GM12878 (cell line): ENCODE results near the gene TSSK3. TPM values are rescaled to one million over a fixed set of nuclear protein-coding genes. Genes with fewer than 3 reads are reported as not detected.

Experiments
- ATAC-seq: fragments of 200-7000 bp; cut with Tn5 transposase; 3 replicates; pipeline ENCODE4 v1.9.1; 2020; ENCODE audit warnings: mild to moderate bottlenecking, moderate library complexity
- BruUV-seq: library from RNA; stranded (reverse); fragments of 400-500 nt; replicated peaks from 2 replicates; lab custom pipeline; 2021; lab: Mats Ljungman, UMichigan
- CTCF ChIA-PET: fragments of 300-600 bp; sonication (Branson Sonifier 250); formaldehyde crosslinking; extraction: SDS; loops from one replicate; lab custom pipeline; 2021; ENCODE audit warnings: inconsistent platforms; lab: Yijun Ruan, JAX
- POLR2A ChIA-PET: fragments of 350-600 bp; formaldehyde crosslinking; extraction: SDS; loops from one replicate; lab custom pipeline; 2021; ENCODE audit warnings: inconsistent platforms; lab: Charles Lee
- RAD21 ChIA-PET: fragments of 300-600 bp; sonication (Branson Sonifier 250); formaldehyde crosslinking; loops from one replicate; lab custom pipeline; 2023; ENCODE audit warnings: antibody characterized with exemption; ENCODE audit not compliant: unreplicated experiment; lab: Charles Lee
- SMC1A ChIA-PET: fragments of 300-600 bp; sonication (Branson Sonifier 250); formaldehyde crosslinking; loops from one replicate; lab custom pipeline; 2023; ENCODE audit not compliant: unreplicated experiment, uncharacterized antibody; lab: Charles Lee
- DNase-seq: peaks from one replicate; pipeline ENCODE4 v3.0.0-alpha.2; 2011; ENCODE audit warnings: low read depth, low spot score
- FAIRE-seq: peaks from 3 replicates; lab custom pipeline; 2011; peaks lifted over from hg19 to GRCh38; lab: Jason Lieb, UNC
- H2AFZ ChIP-seq: 2 replicates; pipeline ENCODE4 v1.6.0; 2011; ENCODE audit warnings: low read depth, low read length, control low read depth; ENCODE audit not compliant: control insufficient read depth
- H3K27ac ChIP-seq: 2 replicates; pipeline ENCODE4 v1.5.1; 2011; ENCODE audit warnings: control low read depth; ENCODE audit not compliant: control insufficient read depth, insufficient read depth
- H3K27me3 ChIP-seq, 2 experiments: replicated peaks in 1 of 2; 2 replicates each; pipeline versions ENCODE4 v1.6.0 to v1.6.1; 2011; ENCODE audit warnings: low read length in 1 of 2; ENCODE audit not compliant: control insufficient read depth in 2 of 2, insufficient read depth in 2 of 2
- H3K36me3 ChIP-seq, 2 experiments: 2 replicates each; pipeline ENCODE4 v1.5.1; 2011; ENCODE audit warnings: low read length in 1 of 2; ENCODE audit not compliant: control insufficient read depth in 2 of 2, insufficient read depth in 2 of 2
- H3K4me1 ChIP-seq: 2 replicates; pipeline ENCODE4 v1.6.1; 2011; ENCODE audit warnings: mild to moderate bottlenecking, low read length, moderate library complexity, mixed read lengths; ENCODE audit not compliant: control insufficient read depth, insufficient read depth
- H3K4me2 ChIP-seq: 2 replicates; pipeline ENCODE4 v1.6.0; 2011; ENCODE audit warnings: control low read depth; ENCODE audit not compliant: control insufficient read depth, insufficient read depth
- H3K4me3 ChIP-seq: fragments of 200-600 bp; sonication (generic); 2 replicates; pipeline ENCODE4 v1.5.1; 2016
- H3K79me2 ChIP-seq: 2 replicates; pipeline ENCODE4 v1.6.0; 2011; ENCODE audit warnings: low read length; ENCODE audit not compliant: control insufficient read depth, insufficient read depth
- H3K9ac ChIP-seq: 2 replicates; pipeline ENCODE4 v1.8.0; 2011; ENCODE audit warnings: low read length, control low read depth, mixed read lengths; ENCODE audit not compliant: control insufficient read depth, insufficient read depth
- H3K9me3 ChIP-seq: replicated peaks from 3 replicates; pipeline ENCODE4 v1.5.1; 2011; ENCODE audit warnings: mild to moderate bottlenecking, low read length; ENCODE audit not compliant: control insufficient read depth, insufficient read depth
- H4K20me1 ChIP-seq: 2 replicates; pipeline ENCODE4 v1.6.0; 2011; ENCODE audit not compliant: control insufficient read depth, insufficient read depth
- BHLHE40 ChIP-seq, 2 experiments: fragments of 450-650 bp in 1 of 2; IDR thresholded peaks; 2 replicates each; pipeline ENCODE4 v1.6.1; 2011 to 2017; ENCODE audit warnings: low read depth in 2 of 2, borderline replicate concordance in 1 of 2, improper control_type of control experiment in 1 of 2, low read length in 1 of 2, mild to moderate bottlenecking in 1 of 2
- CBFB ChIP-seq: IDR thresholded peaks from 2 replicates; pipeline ENCODE4 v1.6.1; 2016; ENCODE audit warnings: antibody characterized with exemption, low read depth
- CHD4 ChIP-seq: fragments of 200-600 bp; sonication (generic); IDR thresholded peaks from 2 replicates; pipeline ENCODE4 v1.6.1; 2016; ENCODE audit warnings: mild to moderate bottlenecking
- EGR1 ChIP-seq, 2 experiments: IDR thresholded peaks; 1 replicate in 1 of 2; 2 replicates in 1 of 2; pipeline ENCODE4 v1.6.1; 2011 to 2012; ENCODE audit warnings: low read depth in 2 of 2, low read length in 2 of 2, borderline replicate concordance in 1 of 2, mild to moderate bottlenecking in 1 of 2, moderate library complexity in 1 of 2
- MTA3 ChIP-seq: IDR thresholded peaks from 2 replicates; pipeline ENCODE4 v1.6.1; 2012; ENCODE audit warnings: low read length, inconsistent platforms, borderline replicate concordance
- RUNX3 ChIP-seq: IDR thresholded peaks from 2 replicates; pipeline ENCODE4 v1.6.1; 2012; ENCODE audit warnings: low read length, inconsistent platforms
- SREBF2 ChIP-seq: IDR thresholded peaks from 2 replicates; pipeline ENCODE4 v1.6.1; 2012; ENCODE audit warnings: mild to moderate bottlenecking, low read length
- WGBS: methylation state at CpG from one replicate; pipeline ENCODE4 v1.1.6; 2016; ENCODE audit warnings: low lambda C conversion rate; ENCODE audit not compliant: insufficient replicate concordance, insufficient coverage; ENCODE audit errors: missing lambda C conversion rate; 5-methylcytosine and 5-hydroxymethylcytosine counted together
- in situ Hi-C: fragments of 300-500 bp; cut with MboI; formaldehyde crosslinking; loops from 9 replicates; pipeline ENCODE4 v1.14.3; 2018; ENCODE audit warnings: mixed read lengths
- intact Hi-C: fragments of 100-400 bp; cut with micrococcal nuclease; formaldehyde crosslinking; loops from one replicate; pipeline ENCODE4 v1.14.2; 2022; ENCODE audit not compliant: unreplicated experiment
- polyA plus RNA-seq, 11 experiments: library from polyadenylated mRNA; depleted of rRNA in 4 of 11; unstranded in 6 of 11; stranded (reverse) in 5 of 11; fragments of >200 nt; fragmentation: Nextera tagmentation in 4 of 11; fragmentation: Illumina TruSeq in 1 of 11; extraction: Ambion mirVana in 4 of 11; extraction: Trizol in 1 of 11; gene quantifications; 1 replicate in 1 of 11; 2 replicates in 10 of 11; pipeline versions ENCODE4 v1.2.1 to v1.2.3, GENCODE V29; 2011 to 2016; ENCODE audit warnings: inconsistent platforms in 2 of 11, missing spikeins in 2 of 11, low read depth in 1 of 11
- total RNA-seq, 4 experiments: library from RNA; depleted of rRNA in 3 of 4; stranded (reverse); fragments of >200 nt in 3 of 4; fragmentation: Illumina TruSeq in 1 of 4; extraction: Trizol in 1 of 4; gene quantifications; 2 replicates each; pipeline versions ENCODE4 v1.2.1 to v1.2.3, GENCODE V29; 2013 to 2021
- TF ChIP-seq, protein P1 (sequence below): IDR thresholded peaks from 2 replicates; pipeline ENCODE4 v1.6.1; 2011; ENCODE audit warnings: borderline replicate concordance, low read depth, mild to moderate bottlenecking, moderate library complexity, low read length; ENCODE audit not compliant: insufficient read depth, poor library complexity, severe bottlenecking
- TF ChIP-seq, protein P2 (sequence below): IDR thresholded peaks from 2 replicates; pipeline ENCODE4 v1.6.1; 2012; ENCODE audit warnings: mild to moderate bottlenecking, low read depth, low read length
- TF ChIP-seq, protein P3 (sequence below): IDR thresholded peaks from 2 replicates; pipeline ENCODE4 v1.6.1; 2011; ENCODE audit warnings: low read depth, low read length, improper control_type of control experiment, borderline replicate concordance
- TF ChIP-seq, protein P4 (sequence below): fragments of 450-650 bp; IDR thresholded peaks from 2 replicates; pipeline ENCODE4 v1.6.1; 2018; ENCODE audit warnings: borderline replicate concordance, mild to moderate bottlenecking; ENCODE audit not compliant: partially characterized antibody

The TSSK3 gene
- total and polyA plus RNA-seq, 10 of the 15 experiments (the other 5 are each of a cell fraction or from before 2014, with no cell fraction given) = 0.42 to 0.82 (median 0.60) TPM

DNA sequence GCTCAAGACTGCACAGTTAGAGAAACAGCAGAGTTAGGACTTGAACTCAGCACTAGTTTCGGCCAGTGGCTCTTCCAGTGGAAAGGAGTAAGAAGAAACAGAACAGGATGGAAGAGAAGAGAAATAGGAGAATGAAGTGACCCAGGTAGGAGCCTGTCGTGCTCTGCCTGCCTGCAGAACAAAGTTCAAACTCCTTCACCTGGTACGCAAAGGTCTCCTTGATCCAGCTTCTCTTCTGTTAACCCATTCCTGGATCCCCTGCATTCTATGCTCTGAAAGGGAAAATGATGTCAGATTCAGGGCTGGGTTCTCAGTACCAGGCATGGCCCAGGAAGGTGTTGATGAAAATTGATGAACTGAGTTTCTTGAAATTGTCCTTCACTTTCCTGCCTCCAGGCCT, 3.9 kb upstream of the TSSK3 start:
- ChIA-PET CTCF (interaction anchor here (1.2 to 1.3 kb wide), 2 partner anchors 14 to 143 kb away, joined by 5 to 8 read pairs; no protein-coding TSS in a partner anchor), RAD21 (interaction anchor here (2.2 kb wide), 1 partner anchor 22 kb away, joined by 13 read pairs; the partner anchor contains the start of gene MARCKSL1), SMC1A (no interaction called here), POLR2A (no interaction called here)
- H3K4me2 ChIP-seq = no peak overlapping the region
- no peak overlapping the region for H3K27ac ChIP-seq
- H3K4me3 ChIP-seq = no peak overlapping the region
- H3K27me3 ChIP-seq = no peaks in the 10 kb centered on the region
- H4K20me1 ChIP-seq = no peaks in the 10 kb centered on the region
- in situ Hi-C loops = no loop called here
- DNase-seq (no peak), FAIRE-seq (peak; percentile 18), ATAC-seq (no peak)
- H3K36me3 ChIP-seq = no peaks in the 10 kb centered on the region
- H2AFZ ChIP-seq = no peak overlapping the region
- no peaks in the 10 kb centered on the region for H3K9me3 ChIP-seq
- H3K9ac ChIP-seq = no peak overlapping the region
- WGBS = 95% methylated on average over 3 of the region's 3 CpGs
- no peak for TF ChIP-seq EGR1 (IDR thresholded peaks at IDR 0.05; ENCODE audit: borderline replicate concordance in 1 of 2, low read depth in 2 of 2, low read length in 2 of 2)
- TF ChIP-seq, protein P1, sequence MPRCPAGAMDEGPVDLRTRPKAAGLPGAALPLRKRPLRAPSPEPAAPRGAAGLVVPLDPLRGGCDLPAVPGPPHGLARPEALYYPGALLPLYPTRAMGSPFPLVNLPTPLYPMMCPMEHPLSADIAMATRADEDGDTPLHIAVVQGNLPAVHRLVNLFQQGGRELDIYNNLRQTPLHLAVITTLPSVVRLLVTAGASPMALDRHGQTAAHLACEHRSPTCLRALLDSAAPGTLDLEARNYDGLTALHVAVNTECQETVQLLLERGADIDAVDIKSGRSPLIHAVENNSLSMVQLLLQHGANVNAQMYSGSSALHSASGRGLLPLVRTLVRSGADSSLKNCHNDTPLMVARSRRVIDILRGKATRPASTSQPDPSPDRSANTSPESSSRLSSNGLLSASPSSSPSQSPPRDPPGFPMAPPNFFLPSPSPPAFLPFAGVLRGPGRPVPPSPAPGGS = no peak
- no peak for TF ChIP-seq SREBF2
- TF ChIP-seq BHLHE40 (IDR thresholded peaks at IDR 0.05; ENCODE audit: borderline replicate concordance in 1 of 2, low read depth in 2 of 2, low read length in 1 of 2) = no peak
- no peak for TF ChIP-seq CHD4
- TF ChIP-seq, protein P2, sequence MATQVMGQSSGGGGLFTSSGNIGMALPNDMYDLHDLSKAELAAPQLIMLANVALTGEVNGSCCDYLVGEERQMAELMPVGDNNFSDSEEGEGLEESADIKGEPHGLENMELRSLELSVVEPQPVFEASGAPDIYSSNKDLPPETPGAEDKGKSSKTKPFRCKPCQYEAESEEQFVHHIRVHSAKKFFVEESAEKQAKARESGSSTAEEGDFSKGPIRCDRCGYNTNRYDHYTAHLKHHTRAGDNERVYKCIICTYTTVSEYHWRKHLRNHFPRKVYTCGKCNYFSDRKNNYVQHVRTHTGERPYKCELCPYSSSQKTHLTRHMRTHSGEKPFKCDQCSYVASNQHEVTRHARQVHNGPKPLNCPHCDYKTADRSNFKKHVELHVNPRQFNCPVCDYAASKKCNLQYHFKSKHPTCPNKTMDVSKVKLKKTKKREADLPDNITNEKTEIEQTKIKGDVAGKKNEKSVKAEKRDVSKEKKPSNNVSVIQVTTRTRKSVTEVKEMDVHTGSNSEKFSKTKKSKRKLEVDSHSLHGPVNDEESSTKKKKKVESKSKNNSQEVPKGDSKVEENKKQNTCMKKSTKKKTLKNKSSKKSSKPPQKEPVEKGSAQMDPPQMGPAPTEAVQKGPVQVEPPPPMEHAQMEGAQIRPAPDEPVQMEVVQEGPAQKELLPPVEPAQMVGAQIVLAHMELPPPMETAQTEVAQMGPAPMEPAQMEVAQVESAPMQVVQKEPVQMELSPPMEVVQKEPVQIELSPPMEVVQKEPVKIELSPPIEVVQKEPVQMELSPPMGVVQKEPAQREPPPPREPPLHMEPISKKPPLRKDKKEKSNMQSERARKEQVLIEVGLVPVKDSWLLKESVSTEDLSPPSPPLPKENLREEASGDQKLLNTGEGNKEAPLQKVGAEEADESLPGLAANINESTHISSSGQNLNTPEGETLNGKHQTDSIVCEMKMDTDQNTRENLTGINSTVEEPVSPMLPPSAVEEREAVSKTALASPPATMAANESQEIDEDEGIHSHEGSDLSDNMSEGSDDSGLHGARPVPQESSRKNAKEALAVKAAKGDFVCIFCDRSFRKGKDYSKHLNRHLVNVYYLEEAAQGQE = no peak
- no peak for TF ChIP-seq CBFB
- TF ChIP-seq MTA3 = no peak
- TF ChIP-seq, protein P3, sequence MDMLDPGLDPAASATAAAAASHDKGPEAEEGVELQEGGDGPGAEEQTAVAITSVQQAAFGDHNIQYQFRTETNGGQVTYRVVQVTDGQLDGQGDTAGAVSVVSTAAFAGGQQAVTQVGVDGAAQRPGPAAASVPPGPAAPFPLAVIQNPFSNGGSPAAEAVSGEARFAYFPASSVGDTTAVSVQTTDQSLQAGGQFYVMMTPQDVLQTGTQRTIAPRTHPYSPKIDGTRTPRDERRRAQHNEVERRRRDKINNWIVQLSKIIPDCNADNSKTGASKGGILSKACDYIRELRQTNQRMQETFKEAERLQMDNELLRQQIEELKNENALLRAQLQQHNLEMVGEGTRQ = no peak
- TF ChIP-seq, protein P4, sequence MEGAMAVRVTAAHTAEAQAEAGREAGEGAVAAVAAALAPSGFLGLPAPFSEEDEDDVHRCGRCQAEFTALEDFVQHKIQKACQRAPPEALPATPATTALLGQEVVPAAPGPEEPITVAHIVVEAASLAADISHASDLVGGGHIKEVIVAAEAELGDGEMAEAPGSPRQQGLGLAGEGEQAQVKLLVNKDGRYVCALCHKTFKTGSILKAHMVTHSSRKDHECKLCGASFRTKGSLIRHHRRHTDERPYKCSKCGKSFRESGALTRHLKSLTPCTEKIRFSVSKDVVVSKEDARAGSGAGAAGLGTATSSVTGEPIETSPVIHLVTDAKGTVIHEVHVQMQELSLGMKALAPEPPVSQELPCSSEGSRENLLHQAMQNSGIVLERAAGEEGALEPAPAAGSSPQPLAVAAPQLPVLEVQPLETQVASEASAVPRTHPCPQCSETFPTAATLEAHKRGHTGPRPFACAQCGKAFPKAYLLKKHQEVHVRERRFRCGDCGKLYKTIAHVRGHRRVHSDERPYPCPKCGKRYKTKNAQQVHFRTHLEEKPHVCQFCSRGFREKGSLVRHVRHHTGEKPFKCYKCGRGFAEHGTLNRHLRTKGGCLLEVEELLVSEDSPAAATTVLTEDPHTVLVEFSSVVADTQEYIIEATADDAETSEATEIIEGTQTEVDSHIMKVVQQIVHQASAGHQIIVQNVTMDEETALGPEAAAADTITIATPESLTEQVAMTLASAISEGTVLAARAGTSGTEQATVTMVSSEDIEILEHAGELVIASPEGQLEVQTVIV = no peak
- no peak for TF ChIP-seq RUNX3
- no peaks in the 10 kb centered on the region for H3K79me2 ChIP-seq
- H3K4me1 ChIP-seq = peaks cover 8% of the 10 kb centered on the region
- intact Hi-C loops = no loop called here
- no TSS peak for BruUV-seq
